ENCODE data around the gene MAPRE2. TPM values are rescaled to one million over a fixed set of nuclear protein-coding genes. Genes with fewer than 3 reads are reported as not detected.

The MAPRE2 gene
- total and polyA plus RNA-seq, 7 donors = 3.3 to 83.4 (median 57.3) TPM

GRCh38 chr18:35161485-35161884 is 120.3 kb downstream of the MAPRE2 start:
- Histone ChIP-seq H3K27ac (no peak overlapping the region), H3K4me3 (no peak overlapping the region), H3K27me3 (ENCODE audit: insufficient read depth in 3 of 3, low read length in 2 of 3) (no peaks in the 10 kb centered on the region), H3K36me3 (ENCODE audit: insufficient read depth in 1 of 2, low read depth in 1 of 2) (no peaks in the 10 kb centered on the region), H3K9me3 (no peaks in the 10 kb centered on the region), H3K4me1 (peaks cover 13% of the 10 kb centered on the region)
- DNase-seq (no peak), ATAC-seq (no peak)
- 92 to 99% (median 93%) methylated on average over 2 of the region's 2 CpGs for WGBS, 3 donors
- intact Hi-C loops (cut with DNase I) = no loop called here
- no peak for TF ChIP-seq CTCF (IDR thresholded peaks at IDR 0.05)

DNA sequence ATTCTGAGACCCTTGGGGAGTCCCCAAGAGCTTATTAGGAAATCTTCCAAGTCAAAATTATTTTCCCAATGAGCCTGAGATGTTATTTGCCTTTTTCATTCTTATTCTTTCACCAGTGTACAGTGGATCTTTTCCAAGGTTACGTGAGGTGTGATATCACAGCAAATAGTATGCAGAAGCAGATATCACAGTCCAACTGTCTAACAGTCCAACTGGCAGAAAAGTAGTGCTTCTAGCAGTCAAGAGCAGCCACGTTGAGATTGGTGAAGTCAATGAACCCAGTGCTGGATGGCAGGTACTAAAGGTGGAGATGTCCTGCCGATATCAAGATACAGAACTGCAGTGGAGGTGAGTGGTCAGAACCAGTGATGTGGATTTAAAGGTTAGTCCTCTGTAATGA is 120.7 kb downstream of the MAPRE2 start:
- peaks cover 13% of the 10 kb centered on the region for H3K4me1 ChIP-seq
- 69 to 71% (median 70%) methylated on average over 3 of the region's 3 CpGs for WGBS, 3 donors
- DNase-seq (no peak), ATAC-seq (no peak)
- H3K36me3 ChIP-seq (ENCODE audit: insufficient read depth in 1 of 2, low read depth in 1 of 2) = no peaks in the 10 kb centered on the region
- intact Hi-C loops (cut with DNase I) = no loop called here
- no peak overlapping the region for H3K27ac ChIP-seq
- no peaks in the 10 kb centered on the region for H3K9me3 ChIP-seq
- H3K4me3 ChIP-seq = no peak overlapping the region
- no peak for TF ChIP-seq CTCF (IDR thresholded peaks at IDR 0.05)
- no peaks in the 10 kb centered on the region for H3K27me3 ChIP-seq (ENCODE audit: insufficient read depth in 3 of 3, low read length in 2 of 3)

- no peak for ATAC-seq
- Histone ChIP-seq H3K36me3 (ENCODE audit: insufficient read depth in 1 of 2, low read depth in 1 of 2) (no peaks in the 10 kb centered on the region), H3K4me3 (no peak overlapping the region), H3K9me3 (no peaks in the 10 kb centered on the region), H3K27ac (no peak overlapping the region), H3K27me3 (ENCODE audit: insufficient read depth in 3 of 3, low read length in 2 of 3) (no peaks in the 10 kb centered on the region), H3K4me1 (peaks cover 13% of the 10 kb centered on the region)
- DNase-seq = no peak
- intact Hi-C loops (cut with DNase I) = no loop called here
- no peak for TF ChIP-seq CTCF (IDR thresholded peaks at IDR 0.05)
Measured at GRCh38 chr18:35163014-35163539, 121.9 kb downstream of the MAPRE2 start.

GRCh38 chr18:35163721-35164120 is 122.5 kb downstream of the MAPRE2 start:
- no peak for TF ChIP-seq CTCF (IDR thresholded peaks at IDR 0.05)
- Histone ChIP-seq H3K27ac (no peak overlapping the region), H3K9me3 (no peaks in the 10 kb centered on the region), H3K4me1 (peaks cover 13% of the 10 kb centered on the region), H3K4me3 (no peak overlapping the region), H3K36me3 (ENCODE audit: insufficient read depth in 1 of 2, low read depth in 1 of 2) (no peaks in the 10 kb centered on the region), H3K27me3 (ENCODE audit: insufficient read depth in 3 of 3, low read length in 2 of 3) (no peaks in the 10 kb centered on the region)
- DNase-seq (no peak), ATAC-seq (peak in 2 of 4 donors; percentile 11 to 22)
- intact Hi-C loops (cut with DNase I) = no loop called here
- 46 to 59% (median 49%) methylated on average over 5 of the region's 5 CpGs for WGBS, 3 donors

- Histone ChIP-seq H3K9me3 (no peaks in the 10 kb centered on the region), H3K27me3 (ENCODE audit: insufficient read depth in 3 of 3, low read length in 2 of 3) (no peaks in the 10 kb centered on the region), H3K4me1 (peaks cover 13% of the 10 kb centered on the region), H3K36me3 (ENCODE audit: insufficient read depth in 1 of 2, low read depth in 1 of 2) (no peaks in the 10 kb centered on the region), H3K27ac (no peak overlapping the region), H3K4me3 (no peak overlapping the region)
- intact Hi-C loops (cut with DNase I) = no loop called here
- no peak for TF ChIP-seq CTCF (IDR thresholded peaks at IDR 0.05)
- DNase-seq = peak in 1 of 2 donors; percentile 27
- 15 to 23% (median 16%) methylated on average over 6 of the region's 6 CpGs for WGBS, 3 donors
- peak; percentile 71 to 91 (median 84) for ATAC-seq
Measured at GRCh38 chr18:35164133-35164532, 122.9 kb downstream of the MAPRE2 start.

All from psoas muscle (tissue), 8 donors.